ENCODE results near the gene OR2C3.
"Not testable (repeated sequence)": the region's sequence is repeated elsewhere in the genome, so short reads cannot be mapped to it uniquely, and the experiment has no call there.

OR2C3 gene

DNA sequence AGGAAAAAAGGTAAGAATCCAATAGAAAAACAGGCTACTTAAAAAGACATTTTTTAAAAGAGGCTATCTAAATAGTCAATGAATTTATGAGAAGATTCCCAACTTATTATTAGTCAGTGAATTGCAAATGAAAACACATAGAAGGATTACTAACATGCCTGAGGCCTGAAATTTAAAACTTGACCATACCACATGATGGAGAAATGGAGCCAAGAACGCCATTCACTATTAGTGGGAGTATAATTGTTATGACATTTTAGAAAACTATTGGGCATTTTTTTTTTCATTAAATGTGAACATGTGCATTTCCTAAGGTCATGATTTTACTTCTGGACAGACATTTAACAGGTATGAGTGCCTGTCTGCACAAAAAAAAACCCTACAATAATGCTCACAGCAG, 53.5 kb downstream of the OR2C3 start:
- ChIA-PET CTCF (interaction anchor here (0.6 to 0.7 kb wide), 2 partner anchors 93 to 110 kb away, joined by 3 read pairs; no protein-coding TSS in a partner anchor), POLR2A (no interaction called here)
- TF ChIP-seq, protein P1, sequence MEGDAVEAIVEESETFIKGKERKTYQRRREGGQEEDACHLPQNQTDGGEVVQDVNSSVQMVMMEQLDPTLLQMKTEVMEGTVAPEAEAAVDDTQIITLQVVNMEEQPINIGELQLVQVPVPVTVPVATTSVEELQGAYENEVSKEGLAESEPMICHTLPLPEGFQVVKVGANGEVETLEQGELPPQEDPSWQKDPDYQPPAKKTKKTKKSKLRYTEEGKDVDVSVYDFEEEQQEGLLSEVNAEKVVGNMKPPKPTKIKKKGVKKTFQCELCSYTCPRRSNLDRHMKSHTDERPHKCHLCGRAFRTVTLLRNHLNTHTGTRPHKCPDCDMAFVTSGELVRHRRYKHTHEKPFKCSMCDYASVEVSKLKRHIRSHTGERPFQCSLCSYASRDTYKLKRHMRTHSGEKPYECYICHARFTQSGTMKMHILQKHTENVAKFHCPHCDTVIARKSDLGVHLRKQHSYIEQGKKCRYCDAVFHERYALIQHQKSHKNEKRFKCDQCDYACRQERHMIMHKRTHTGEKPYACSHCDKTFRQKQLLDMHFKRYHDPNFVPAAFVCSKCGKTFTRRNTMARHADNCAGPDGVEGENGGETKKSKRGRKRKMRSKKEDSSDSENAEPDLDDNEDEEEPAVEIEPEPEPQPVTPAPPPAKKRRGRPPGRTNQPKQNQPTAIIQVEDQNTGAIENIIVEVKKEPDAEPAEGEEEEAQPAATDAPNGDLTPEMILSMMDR (IDR thresholded peaks at IDR 0.05; ENCODE audit: control extremely low read depth, extremely low read depth, low read depth, missing control alignments), result no peak
- no peak for DNase-seq (ENCODE audit: extremely low spot score)

DNA sequence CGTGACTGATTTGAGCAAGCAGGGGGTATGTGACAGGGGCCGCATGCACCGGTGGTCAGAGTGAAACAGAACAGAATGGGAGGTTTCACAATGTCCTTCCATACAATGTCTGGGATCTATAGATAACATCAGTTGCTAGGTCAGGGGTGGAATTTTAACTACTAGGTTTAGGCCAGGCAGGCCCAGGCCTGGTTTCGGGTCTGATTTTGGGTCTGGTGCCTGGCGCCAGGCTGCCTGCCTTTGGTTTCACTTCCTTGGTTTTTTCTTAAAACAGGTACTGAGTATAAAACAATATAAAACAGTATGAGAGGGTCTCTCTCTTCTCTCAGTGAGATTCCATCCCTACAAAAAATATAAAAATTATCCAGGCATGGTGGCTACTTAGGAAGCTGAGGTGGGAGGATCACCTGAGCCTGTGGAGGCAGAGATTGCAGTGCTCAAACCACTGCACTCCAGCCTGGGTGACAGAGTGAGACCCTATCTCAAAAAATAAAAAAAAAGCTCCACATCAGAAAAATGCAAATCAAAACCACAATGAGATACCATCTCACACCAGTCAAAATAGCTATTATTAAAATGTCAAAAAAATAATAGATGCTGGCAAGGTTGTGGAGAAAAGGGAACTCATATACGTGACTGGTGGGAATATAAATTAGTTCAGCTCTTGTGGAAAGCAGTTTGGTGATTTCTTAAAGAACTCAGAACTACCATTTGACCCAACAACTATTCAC, 59.7 kb downstream of the OR2C3 start:
- DNase-seq (ENCODE audit: extremely low spot score); POLR2A ChIA-PET: not testable (repeated sequence)
- CTCF ChIA-PET, result interaction anchor here (0.7 to 2.7 kb wide), 2 partner anchors 13 to 87 kb away, joined by 3 to 9 read pairs; no protein-coding TSS in a partner anchor

DNA sequence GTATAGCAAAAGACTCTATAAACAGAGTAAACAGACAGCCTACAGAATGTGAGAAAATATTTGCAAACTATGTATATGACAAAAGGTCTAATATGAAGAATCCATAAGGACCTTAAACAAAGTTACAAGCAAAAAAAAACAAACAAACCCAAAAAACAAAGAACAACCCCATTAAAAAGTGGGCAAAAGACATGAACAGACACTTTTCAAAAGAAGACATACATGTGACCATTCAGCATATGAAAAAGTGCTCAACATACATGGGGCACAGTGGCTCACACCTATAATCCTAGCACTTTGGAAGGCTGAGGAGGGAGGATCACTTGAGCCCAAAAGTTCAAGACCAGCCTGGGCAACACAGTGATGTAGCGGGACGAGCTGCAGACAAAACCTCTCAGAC, 60.4 kb downstream of the OR2C3 start:
- no peak for DNase-seq (ENCODE audit: extremely low spot score)
- CTCF ChIA-PET, result interaction anchor here (0.7 to 2.7 kb wide), 2 partner anchors 13 to 86 kb away, joined by 3 to 9 read pairs; no protein-coding TSS in a partner anchor
- POLR2A ChIA-PET, result no interaction called here
- TF ChIP-seq, protein P1 (IDR thresholded peaks at IDR 0.05; ENCODE audit: control extremely low read depth, extremely low read depth, low read depth, missing control alignments), result no peak

Measured in GM10248 (cell line).